GM23338 (cell line): Measurements from ENCODE around the gene XRN2. TPM values are rescaled to one million over a fixed set of nuclear protein-coding genes. Genes with fewer than 3 reads are reported as not detected.

ENCODE experiments used
- ATAC-seq: fragments of 200-7000 bp; cut with Tn5 transposase; 3 replicates; pipeline ENCODE4 v1.9.1; 2020
- DNase-seq: peaks from one replicate; pipeline ENCODE4 v3.0.0-alpha.2; 2015; ENCODE audit warnings: low spot score
- H2AFZ ChIP-seq: fragments of 200-600 bp; sonication (generic); 2 replicates; pipeline ENCODE4 v1.8.0; 2016; ENCODE audit warnings: antibody characterized with exemption, mild to moderate bottlenecking, moderate library complexity
- H3F3A ChIP-seq: fragments of 200-600 bp; sonication (generic); replicated peaks from 2 replicates; pipeline ENCODE4 v1.8.0; 2017; ENCODE audit warnings: antibody characterized with exemption, mixed run types, low read depth
- H3K27ac ChIP-seq: fragments of 200-600 bp; sonication (generic); 2 replicates; pipeline ENCODE4 v1.6.1; 2016; ENCODE audit warnings: low read depth
- H3K27me3 ChIP-seq: fragments of 200-600 bp; sonication (generic); 2 replicates; pipeline ENCODE4 v1.8.0; 2016; ENCODE audit warnings: mild to moderate bottlenecking, mixed run types, moderate library complexity; ENCODE audit not compliant: insufficient read depth
- H3K36me3 ChIP-seq: fragments of 200-600 bp; sonication (generic); 2 replicates; pipeline ENCODE4 v1.8.0; 2016; ENCODE audit warnings: mild to moderate bottlenecking; ENCODE audit not compliant: insufficient read depth
- H3K4me1 ChIP-seq: fragments of 200-600 bp; sonication (generic); 2 replicates; pipeline ENCODE4 v1.8.0; 2016; ENCODE audit warnings: mild to moderate bottlenecking, moderate library complexity; ENCODE audit not compliant: insufficient read depth
- H3K4me2 ChIP-seq: fragments of 200-600 bp; sonication (generic); 2 replicates; pipeline ENCODE4 v1.7.1; 2017; ENCODE audit warnings: mixed run types
- H3K4me3 ChIP-seq: fragments of 200-600 bp; sonication (generic); 2 replicates; pipeline ENCODE4 v1.6.1; 2016; ENCODE audit warnings: mixed run types
- H3K79me2 ChIP-seq: fragments of 200-600 bp; sonication (generic); replicated peaks from 2 replicates; pipeline ENCODE4 v1.8.0; 2017; ENCODE audit warnings: mild to moderate bottlenecking; ENCODE audit not compliant: insufficient read depth
- H3K9me2 ChIP-seq: fragments of 200-600 bp; sonication (generic); 2 replicates; pipeline ENCODE4 v1.8.0; 2017; ENCODE audit not compliant: insufficient read depth
- H4K20me1 ChIP-seq: fragments of 200-600 bp; sonication (generic); replicated peaks from 2 replicates; pipeline ENCODE4 v1.8.0; 2017; ENCODE audit warnings: mild to moderate bottlenecking; ENCODE audit not compliant: insufficient read depth
- H3K27ac Mint-ChIP-seq: 2 replicates; pipeline ENCODE4 v1.8.0; 2020; ENCODE audit warnings: inconsistent platforms, mild to moderate bottlenecking, moderate library complexity, mixed read lengths
- H3K27me3 Mint-ChIP-seq: 3 replicates; pipeline ENCODE4 v1.8.0; 2022; ENCODE audit warnings: low read depth, mild to moderate bottlenecking, moderate library complexity, mixed read lengths, inconsistent platforms; ENCODE audit not compliant: insufficient read depth, poor library complexity
- H3K36me3 Mint-ChIP-seq: 3 replicates; pipeline ENCODE4 v1.8.0; 2021; ENCODE audit warnings: low read depth, mild to moderate bottlenecking, inconsistent platforms, moderate library complexity, mixed read lengths
- H3K4me1 Mint-ChIP-seq: 3 replicates; pipeline ENCODE4 v1.8.0; 2020; ENCODE audit warnings: mild to moderate bottlenecking, inconsistent platforms, mixed read lengths
- H3K4me3 Mint-ChIP-seq: 3 replicates; pipeline ENCODE4 v1.8.0; 2021; ENCODE audit warnings: moderate library complexity, mild to moderate bottlenecking, inconsistent platforms, mixed read lengths
- H3K9me3 Mint-ChIP-seq: 3 replicates; pipeline ENCODE4 v1.8.0; 2020; ENCODE audit warnings: moderate library complexity, mild to moderate bottlenecking, inconsistent platforms, mixed read lengths
- CREB1 ChIP-seq: fragments of 250-450 bp; sonication (Bioruptor Pico); IDR thresholded peaks from 2 replicates; pipeline ENCODE4 v1.5.0; 2020; ENCODE audit warnings: low read depth, mild to moderate bottlenecking, moderate library complexity
- ETS1 ChIP-seq: IDR thresholded peaks from 2 replicates; pipeline ENCODE4 v1.6.1; 2016; ENCODE audit warnings: antibody characterized with exemption
- EZH2 ChIP-seq: fragments of 200-600 bp; sonication (generic); IDR thresholded peaks from one replicate; pipeline ENCODE4 v1.8.0; 2017; ENCODE audit warnings: antibody characterized with exemption, mild to moderate bottlenecking, low read depth; ENCODE audit not compliant: unreplicated experiment
- JUNB ChIP-seq: IDR thresholded peaks from one replicate; pipeline ENCODE4 v1.6.1; 2016; ENCODE audit warnings: antibody characterized with exemption; ENCODE audit not compliant: unreplicated experiment
- POLR2AphosphoS5 ChIP-seq: IDR thresholded peaks from 2 replicates; pipeline ENCODE4 v1.6.1; 2016; ENCODE audit warnings: antibody characterized with exemption, low read depth
- REST ChIP-seq: IDR thresholded peaks from one replicate; pipeline ENCODE4 v1.6.1; 2018; ENCODE audit warnings: antibody characterized with exemption; ENCODE audit not compliant: unreplicated experiment
- STAT1 ChIP-seq: IDR thresholded peaks from one replicate; pipeline ENCODE4 v1.6.1; 2016; ENCODE audit warnings: antibody characterized with exemption; ENCODE audit not compliant: unreplicated experiment
- ZNF114 ChIP-seq: fragments of 250-450 bp; sonication (Bioruptor Pico); IDR thresholded peaks from 2 replicates; pipeline ENCODE4 v1.5.0; 2020; ENCODE audit warnings: mild to moderate bottlenecking, moderate library complexity
- polyA plus RNA-seq: library from polyadenylated mRNA; unstranded; fragments of >200 nt; fragmentation: Nextera tagmentation; extraction: Ambion mirVana; gene quantifications from 2 replicates; pipeline ENCODE4 v1.2.1, GENCODE V29; 2016
- total RNA-seq: library from RNA; depleted of rRNA; stranded (reverse); fragments of >200 nt; shearing (Covaris generic); gene quantifications from 2 replicates; pipeline ENCODE4 v1.2.3, GENCODE V29; 2014

The XRN2 gene
- total and polyA plus RNA-seq, 2 experiments from 2014 or later: 113 to 150 TPM

GRCh38 chr20:21377701-21378100, 74.6 kb downstream of the XRN2 start (continued):
- TF ChIP-seq CREB1 (CRISPR knock-in tag) (no peak), REST (no peak), POLR2AphosphoS5 (no peak)

GRCh38 chr20:21378259-21378658, 75.1 kb downstream of the XRN2 start:
- no peak overlapping the region for H3K4me3 Mint-ChIP-seq
- H3K4me3 ChIP-seq: no peak overlapping the region
- H4K20me1 ChIP-seq: peaks cover 19% of the 10 kb centered on the region
- no peak overlapping the region for H2AFZ ChIP-seq
- TF ChIP-seq ETS1 (no peak), CREB1 (CRISPR knock-in tag) (no peak), ZNF114 (CRISPR knock-in tag) (no peak)
- no peaks in the 10 kb centered on the region for H3K27me3 ChIP-seq
- H3K79me2 ChIP-seq: peaks cover 68% of the 10 kb centered on the region
- H3K36me3 Mint-ChIP-seq: peaks cover 11% of the 10 kb centered on the region; the same call in 1 of the 3 replicates
- H3K4me1 ChIP-seq: no peaks in the 10 kb centered on the region; the same call in 1 of the 2 replicates
- H3K9me3 Mint-ChIP-seq: no peaks in the 10 kb centered on the region
- H3K27ac Mint-ChIP-seq: no peak overlapping the region
- ATAC-seq (no peak), DNase-seq (no peak)
- H3F3A ChIP-seq: no peaks in the 10 kb centered on the region
- H3K4me2 ChIP-seq: no peak overlapping the region
- H3K36me3 ChIP-seq: peaks cover 12% of the 10 kb centered on the region; the same call in 1 of the 2 replicates
- H3K9me2 ChIP-seq: no peaks in the 10 kb centered on the region
- no peak overlapping the region for H3K27ac ChIP-seq
- peaks cover 9% of the 10 kb centered on the region for H3K4me1 Mint-ChIP-seq
- peaks cover 3% of the 10 kb centered on the region for H3K27me3 Mint-ChIP-seq

DNA sequence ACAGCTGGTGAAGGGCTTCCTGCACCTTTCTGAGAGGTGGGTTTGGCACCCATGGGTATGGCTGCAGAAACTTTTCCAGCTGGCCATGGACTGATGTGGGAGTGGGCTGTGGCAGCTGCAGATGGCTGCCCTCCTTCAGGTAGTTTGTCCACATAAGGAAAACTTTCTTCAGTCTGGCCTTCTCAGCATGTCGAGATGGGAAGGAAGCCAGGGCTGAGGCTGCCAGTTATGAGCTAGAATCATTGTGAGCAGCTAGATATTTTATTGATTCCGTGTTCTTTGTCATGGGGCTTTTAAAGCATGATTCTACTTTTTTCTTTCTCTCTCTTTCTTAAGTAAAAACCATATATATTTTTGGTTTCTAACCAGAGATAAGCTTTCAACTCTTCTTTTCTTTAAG, 77.6 kb downstream of the XRN2 start:
- ATAC-seq (no peak), DNase-seq (no peak)
- Mint-ChIP-seq H3K4me1 (peaks cover 8% of the 10 kb centered on the region), H3K27ac (no peak overlapping the region), H3K4me3 (no peak overlapping the region), H3K27me3 (peaks cover 4% of the 10 kb centered on the region), H3K36me3 (peaks cover 16% of the 10 kb centered on the region; the same call in 2 of the 3 replicates), H3K9me3 (no peaks in the 10 kb centered on the region)
- no peak for TF ChIP-seq STAT1
- no peak for TF ChIP-seq EZH2
- TF ChIP-seq JUNB: no peak
- no peaks in the 10 kb centered on the region for H3F3A ChIP-seq
- H3K27ac ChIP-seq: no peak overlapping the region
- no peaks in the 10 kb centered on the region for H3K9me2 ChIP-seq
- H3K4me2 ChIP-seq: no peak overlapping the region
- peaks cover 13% of the 10 kb centered on the region; the same call in 1 of the 2 replicates for H4K20me1 ChIP-seq
- peaks cover 12% of the 10 kb centered on the region for H3K36me3 ChIP-seq
- no peak overlapping the region for H3K4me3 ChIP-seq
- H3K27me3 ChIP-seq: no peaks in the 10 kb centered on the region
- peaks cover 44% of the 10 kb centered on the region for H3K79me2 ChIP-seq
- no peak overlapping the region for H2AFZ ChIP-seq
- H3K4me1 ChIP-seq: no peaks in the 10 kb centered on the region
